Measurements from ENCODE around the gene RAB6B. TPM values are rescaled to one million over a fixed set of nuclear protein-coding genes. Genes with fewer than 3 reads are reported as not detected.

Gene RAB6B
- total RNA-seq, 4 donors from 2014 or later = 0.30 to 1.1 (median 0.65) TPM

DNA sequence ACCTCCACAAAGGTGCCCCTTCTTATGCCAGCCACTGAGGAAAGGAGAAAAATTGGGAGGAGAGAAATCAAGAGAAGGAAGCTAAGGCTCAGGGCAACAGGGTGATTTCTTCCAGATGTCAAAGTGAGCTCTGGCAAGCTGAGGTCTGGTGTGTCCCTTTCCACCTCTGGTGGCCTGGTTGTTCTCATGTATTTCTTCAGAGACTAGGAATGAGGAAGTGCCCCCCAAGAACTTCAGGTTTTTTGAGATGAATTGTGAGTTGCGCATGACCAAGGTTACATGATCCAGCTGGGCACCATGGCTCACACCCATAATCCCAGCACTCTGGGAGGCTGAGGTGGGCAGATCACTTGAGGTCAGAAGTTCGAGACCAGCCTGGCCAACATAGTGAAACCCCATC, 5.6 kb downstream of the RAB6B start:
- intact Hi-C loops (cut with DNase I; ENCODE audit: low total_unique reads) = no loop called here
- WGBS, 2 donors = 92 to 100% methylated on average over 2 of the region's 2 CpGs
- TF ChIP-seq, protein P1, sequence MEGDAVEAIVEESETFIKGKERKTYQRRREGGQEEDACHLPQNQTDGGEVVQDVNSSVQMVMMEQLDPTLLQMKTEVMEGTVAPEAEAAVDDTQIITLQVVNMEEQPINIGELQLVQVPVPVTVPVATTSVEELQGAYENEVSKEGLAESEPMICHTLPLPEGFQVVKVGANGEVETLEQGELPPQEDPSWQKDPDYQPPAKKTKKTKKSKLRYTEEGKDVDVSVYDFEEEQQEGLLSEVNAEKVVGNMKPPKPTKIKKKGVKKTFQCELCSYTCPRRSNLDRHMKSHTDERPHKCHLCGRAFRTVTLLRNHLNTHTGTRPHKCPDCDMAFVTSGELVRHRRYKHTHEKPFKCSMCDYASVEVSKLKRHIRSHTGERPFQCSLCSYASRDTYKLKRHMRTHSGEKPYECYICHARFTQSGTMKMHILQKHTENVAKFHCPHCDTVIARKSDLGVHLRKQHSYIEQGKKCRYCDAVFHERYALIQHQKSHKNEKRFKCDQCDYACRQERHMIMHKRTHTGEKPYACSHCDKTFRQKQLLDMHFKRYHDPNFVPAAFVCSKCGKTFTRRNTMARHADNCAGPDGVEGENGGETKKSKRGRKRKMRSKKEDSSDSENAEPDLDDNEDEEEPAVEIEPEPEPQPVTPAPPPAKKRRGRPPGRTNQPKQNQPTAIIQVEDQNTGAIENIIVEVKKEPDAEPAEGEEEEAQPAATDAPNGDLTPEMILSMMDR (IDR thresholded peaks at IDR 0.05) = no peak
- TF ChIP-seq POLR2A (IDR thresholded peaks at IDR 0.05) = no peak
- DNase-seq (ENCODE audit: low spot score in 2 of 2) = peak in 1 of 2 donors; percentile 57
- H3K4me3 ChIP-seq (ENCODE audit: low read depth, poor library complexity, severe bottlenecking) = no peak overlapping the region

GRCh38 chr3:133888726-133889340, 6.8 kb downstream of the RAB6B start:
- intact Hi-C loops (cut with DNase I; ENCODE audit: low total_unique reads) = no loop called here
- no peak overlapping the region for H3K4me3 ChIP-seq (ENCODE audit: low read depth, poor library complexity, severe bottlenecking)
- WGBS, 2 donors = 93 to 95% methylated on average over 9 of the region's 9 CpGs
- DNase-seq (ENCODE audit: low spot score in 2 of 2) = peak in 1 of 2 donors; percentile 58
- no peak for TF ChIP-seq POLR2A (IDR thresholded peaks at IDR 0.05)
- TF ChIP-seq, protein P1 (IDR thresholded peaks at IDR 0.05) = no peak

GRCh38 chr3:133887803-133888703, 7.6 kb downstream of the RAB6B start:
- H3K4me3 ChIP-seq (ENCODE audit: low read depth, poor library complexity, severe bottlenecking) = peak overlapping the region; percentile 6
- TF ChIP-seq, protein P1 (IDR thresholded peaks at IDR 0.05) = no peak
- TF ChIP-seq POLR2A (IDR thresholded peaks at IDR 0.05) = no peak
- 56 to 61% methylated on average over 8 of the region's 8 CpGs for WGBS, 2 donors
- intact Hi-C loops (cut with DNase I; ENCODE audit: low total_unique reads) = no loop called here
- DNase-seq (ENCODE audit: low spot score in 2 of 2) = peak; percentile 11 to 62

DNA sequence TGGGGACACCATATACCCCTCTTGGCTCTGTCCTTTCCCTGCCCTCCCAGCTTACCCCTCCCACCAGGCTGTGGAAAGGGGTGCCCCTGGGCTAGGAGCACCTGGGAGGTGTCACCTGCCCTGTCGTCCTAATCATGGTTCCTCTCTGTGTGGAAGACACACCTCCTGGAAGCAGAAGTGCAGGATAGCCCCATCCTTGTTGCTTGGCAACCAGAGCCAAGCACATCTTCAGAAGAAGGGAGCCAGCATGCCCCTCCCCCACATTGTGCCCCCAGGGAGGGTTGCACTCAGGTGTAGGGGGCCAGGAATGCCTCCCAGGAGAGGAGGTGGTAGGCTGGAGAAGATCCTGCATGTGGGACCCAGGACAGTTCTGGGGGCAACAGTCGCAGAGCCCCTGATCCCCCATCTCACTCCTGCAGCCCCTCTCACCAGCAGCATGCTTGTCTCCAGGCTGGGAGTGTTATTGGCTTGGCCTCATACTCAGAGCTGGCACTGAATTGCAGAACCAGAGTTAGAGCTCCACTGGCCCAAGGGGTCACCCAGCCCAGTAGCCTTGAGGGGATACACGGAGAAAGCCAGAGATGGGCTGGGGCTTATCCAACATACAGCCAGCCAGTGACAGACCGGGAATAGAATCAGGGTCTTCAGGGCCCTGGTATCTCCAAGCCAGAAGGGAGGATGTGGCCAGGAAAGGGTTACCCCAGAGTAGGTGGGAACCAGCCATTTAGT, 8.4 kb downstream of the RAB6B start:
- H3K4me3 ChIP-seq (ENCODE audit: low read depth, poor library complexity, severe bottlenecking) = peak overlapping the region; percentile 6
- peak; percentile 7 to 72 for DNase-seq (ENCODE audit: low spot score in 2 of 2)
- intact Hi-C loops (cut with DNase I; ENCODE audit: low total_unique reads) = no loop called here
- no peak for TF ChIP-seq POLR2A (IDR thresholded peaks at IDR 0.05)
- TF ChIP-seq, protein P1 (IDR thresholded peaks at IDR 0.05) = no peak
- WGBS, 2 donors = 73 to 89% methylated on average over 4 of the region's 4 CpGs

DNA sequence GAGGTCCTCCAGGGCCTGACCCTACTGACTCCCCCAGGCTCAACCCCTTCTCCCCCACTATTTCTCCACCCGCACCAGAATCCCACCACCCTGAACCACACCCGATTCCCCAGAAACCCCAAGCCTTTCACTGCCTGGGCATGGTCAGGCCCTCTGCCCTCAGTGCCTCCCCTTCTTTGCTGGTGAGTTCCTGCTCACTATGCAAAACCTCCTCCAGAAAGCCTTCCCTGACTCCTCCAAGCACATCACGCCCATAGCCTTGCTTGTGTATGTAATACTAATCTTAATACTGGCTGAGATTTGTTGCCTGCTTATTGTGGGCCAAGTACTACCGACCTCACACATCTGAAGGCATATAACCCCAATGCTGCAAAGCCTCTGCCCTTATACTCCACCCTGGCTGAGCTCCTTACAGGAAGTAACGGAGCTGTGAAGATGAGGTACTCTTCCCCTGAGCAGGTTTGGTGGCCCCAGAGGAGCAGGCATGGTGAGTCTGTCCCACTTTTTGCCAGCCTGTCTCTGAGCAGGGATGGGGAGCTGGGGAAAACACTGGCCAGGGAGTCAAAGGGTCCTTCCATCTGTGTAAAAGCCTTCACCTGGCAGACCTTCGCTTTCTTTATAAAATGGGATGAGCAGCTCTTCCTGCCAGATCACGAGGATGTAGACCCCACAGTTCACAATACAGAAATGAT, 9.5 kb downstream of the RAB6B start:
- intact Hi-C loops (cut with DNase I; ENCODE audit: low total_unique reads) = no loop called here
- no peak overlapping the region for H3K4me3 ChIP-seq (ENCODE audit: low read depth, poor library complexity, severe bottlenecking)
- peak; percentile 7 to 64 for DNase-seq (ENCODE audit: low spot score in 2 of 2)
- TF ChIP-seq, protein P1 (IDR thresholded peaks at IDR 0.05) = no peak
- TF ChIP-seq POLR2A (IDR thresholded peaks at IDR 0.05) = no peak
- WGBS, 2 donors = 93% methylated on average over 7 of the region's 7 CpGs
